Stomach smooth muscle (tissue), 2 donors: ENCODE data around the gene TCHHL1.
A peak's percentile ranks its signal among the peaks of the same experiment; 100 is the strongest.

Experiments used
- H3K27ac ChIP-seq: one replicate; pipeline ENCODE4 v1.7.0; 2013; ENCODE audit warnings: mild to moderate bottlenecking, low read length, inconsistent platforms
- H3K27me3 ChIP-seq, 2 donors: one replicate each; pipeline ENCODE4 v1.7.0; 2013; ENCODE audit warnings: low read length in 2 of 2; ENCODE audit not compliant: insufficient read depth in 2 of 2, control insufficient read depth in 1 of 2
- H3K36me3 ChIP-seq, 2 donors: one replicate each; pipeline ENCODE4 v1.7.0; 2013; ENCODE audit warnings: low read length in 2 of 2; ENCODE audit not compliant: control insufficient read depth in 2 of 2, insufficient read depth in 2 of 2
- H3K4me1 ChIP-seq: one replicate; pipeline ENCODE4 v1.7.0; 2013; ENCODE audit warnings: low read length; ENCODE audit not compliant: control insufficient read depth, insufficient read depth
- H3K4me3 ChIP-seq, 2 donors: one replicate each; pipeline ENCODE4 v1.7.0; 2013; ENCODE audit warnings: low read length in 2 of 2
- H3K9ac ChIP-seq, 2 donors: one replicate each; pipeline ENCODE4 v1.7.0; 2013; ENCODE audit warnings: low read length in 2 of 2, mild to moderate bottlenecking in 1 of 2
- H3K9me3 ChIP-seq, 2 donors: one replicate each; pipeline ENCODE4 v1.7.0; 2013; ENCODE audit warnings: low read length in 2 of 2; ENCODE audit not compliant: control insufficient read depth in 2 of 2
- donor health status: healthy.
- donor health status: Pancreatic carcinoma.

TCHHL1 gene

DNA sequence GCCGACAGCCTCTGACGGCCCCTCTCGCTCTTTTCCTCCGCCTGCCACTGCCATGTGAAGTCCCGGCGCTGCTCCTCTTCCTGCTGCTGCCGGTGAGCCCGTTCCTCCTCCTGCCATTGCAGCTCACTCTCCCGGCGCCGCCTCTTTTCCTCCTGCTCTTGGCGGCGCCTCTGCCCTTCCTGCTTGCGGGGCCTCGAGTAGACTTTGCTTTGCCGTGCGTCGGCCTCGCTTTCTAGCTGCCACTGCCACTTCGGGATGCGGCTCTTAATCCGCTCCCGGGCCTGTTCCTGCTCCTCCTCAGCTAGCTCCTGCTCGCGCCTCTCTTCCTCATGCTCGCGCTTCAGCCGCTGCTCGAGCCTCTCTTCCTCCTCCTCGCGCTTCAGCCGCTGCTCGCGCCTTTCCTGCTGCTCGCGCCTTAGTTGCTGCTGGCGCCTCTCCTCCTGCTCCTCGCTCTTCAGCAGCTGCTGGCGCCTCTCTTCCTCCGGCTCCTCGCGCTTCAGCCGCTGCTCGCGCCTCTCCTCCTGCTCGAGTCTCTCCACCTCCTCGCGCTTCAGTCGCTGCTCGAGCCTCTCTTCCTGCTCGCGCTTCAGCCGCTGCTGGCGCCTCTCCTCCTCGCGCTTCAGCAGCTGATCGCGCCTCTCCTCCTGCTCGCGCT, 22.1 kb upstream of the TCHHL1 start:
- Histone ChIP-seq H3K9me3 (peaks cover 0 to 12% of the 10 kb centered on the region in 2 donors), H3K4me1 (peaks cover 36% of the 10 kb centered on the region), H3K27me3 (peaks cover 80 to 86% of the 10 kb centered on the region in 2 donors), H3K27ac (no peak overlapping the region), H3K36me3 (no peaks in the 10 kb centered on the region), H3K9ac (no peak overlapping the region), H3K4me3 (peak overlapping the region; percentile 71 to 72)

DNA sequence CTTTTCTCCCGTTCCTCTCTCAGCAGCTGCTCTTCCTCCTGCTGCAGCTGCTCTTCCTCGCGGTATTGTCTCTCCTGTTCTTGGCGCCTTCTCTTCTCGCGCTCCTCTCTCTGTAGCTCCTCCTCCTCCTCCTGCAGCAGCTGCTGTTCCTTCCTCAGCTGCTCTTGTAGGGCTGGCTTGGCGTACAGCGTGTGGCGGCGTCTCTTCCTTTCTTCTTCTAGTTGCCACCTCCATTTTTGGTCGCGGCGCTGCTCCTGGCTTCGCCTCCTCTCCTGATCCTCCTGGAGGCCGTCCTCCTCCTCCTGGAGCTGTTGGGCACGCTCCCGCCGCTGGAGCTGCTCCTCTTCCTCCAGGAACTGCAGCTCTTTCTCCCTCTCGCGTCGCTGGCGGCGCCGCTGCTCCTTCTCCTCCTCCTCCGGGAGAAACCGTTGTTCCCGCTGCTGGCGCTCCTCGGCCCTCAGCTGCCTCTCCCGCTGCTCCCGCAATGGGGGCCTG, 21.5 kb upstream of the TCHHL1 start:
- H3K9me3 ChIP-seq, result peaks cover 0 to 12% of the 10 kb centered on the region in 2 donors
- peaks cover 82 to 85% of the 10 kb centered on the region in 2 donors for H3K27me3 ChIP-seq
- H3K4me3 ChIP-seq, result peak overlapping the region; percentile 71 to 72
- peaks cover 36% of the 10 kb centered on the region for H3K4me1 ChIP-seq
- no peak overlapping the region for H3K9ac ChIP-seq
- no peak overlapping the region for H3K27ac ChIP-seq
- H3K36me3 ChIP-seq, result no peaks in the 10 kb centered on the region

DNA sequence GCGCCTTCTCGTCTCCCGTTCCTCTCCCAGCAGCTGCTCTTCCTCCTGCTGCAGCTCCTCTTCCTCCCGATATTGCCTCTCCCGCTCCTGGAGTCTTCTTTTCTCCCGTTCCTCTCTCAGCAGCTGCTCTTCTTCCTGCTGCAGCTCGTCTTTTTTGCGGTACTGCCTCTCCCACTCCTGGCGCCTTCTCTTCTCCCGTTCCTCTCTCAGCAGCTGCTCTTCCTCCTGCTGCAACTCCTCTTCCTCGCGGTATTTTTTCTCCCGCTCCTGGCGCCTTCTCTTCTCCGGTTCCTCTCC, 21.1 kb upstream of the TCHHL1 start:
- Histone ChIP-seq H3K9me3 (peaks cover 0 to 12% of the 10 kb centered on the region in 2 donors), H3K36me3 (no peaks in the 10 kb centered on the region), H3K4me3 (peak overlapping the region; percentile 71 to 72), H3K27me3 (peaks cover 81 to 85% of the 10 kb centered on the region in 2 donors), H3K4me1 (peaks cover 36% of the 10 kb centered on the region), H3K27ac (no peak overlapping the region), H3K9ac (no peak overlapping the region)

DNA sequence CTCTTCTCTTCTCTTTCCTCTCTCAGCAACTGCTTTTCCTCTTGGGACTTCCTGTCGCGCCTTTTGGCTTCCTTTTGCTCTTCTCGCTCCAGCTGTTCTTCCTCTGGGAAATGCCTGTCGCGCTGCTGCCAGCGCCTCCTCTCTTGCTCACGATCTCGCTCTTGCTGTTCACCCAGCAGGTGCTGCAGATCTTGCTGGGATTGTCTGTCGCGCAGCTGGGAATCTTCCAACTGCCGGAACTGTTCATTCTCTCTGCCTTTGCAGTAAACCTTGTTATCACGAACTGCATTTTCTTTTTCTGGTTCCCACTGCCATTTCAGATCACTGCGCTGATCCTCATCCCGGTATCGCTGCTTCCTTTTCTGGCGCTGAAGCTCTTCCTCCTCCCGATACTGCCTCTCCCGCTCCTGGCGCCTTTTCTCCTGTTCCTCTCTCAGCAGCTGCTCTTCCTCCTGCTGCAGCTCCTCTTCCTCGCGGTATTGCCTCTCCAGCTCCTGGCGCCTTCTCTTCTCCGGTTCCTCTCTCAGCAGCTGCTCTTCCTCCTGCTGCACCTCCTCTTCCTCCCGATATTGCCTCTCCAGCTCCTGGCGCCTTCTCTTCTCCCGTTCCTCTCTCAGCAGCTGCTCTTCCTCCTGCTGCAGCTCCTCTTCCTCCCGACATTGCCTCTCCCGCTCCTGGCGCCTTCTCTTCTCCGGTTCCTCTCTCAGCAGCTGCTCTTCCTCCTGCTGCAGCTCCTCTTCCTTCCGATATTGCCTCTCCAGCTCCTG, 20.6 kb upstream of the TCHHL1 start:
- Histone ChIP-seq H3K9ac (no peak overlapping the region), H3K27ac (no peak overlapping the region), H3K36me3 (no peaks in the 10 kb centered on the region), H3K4me3 (peak overlapping the region; percentile 71 to 72), H3K4me1 (peaks cover 36% of the 10 kb centered on the region), H3K27me3 (peaks cover 80 to 84% of the 10 kb centered on the region in 2 donors), H3K9me3 (peaks cover 0 to 12% of the 10 kb centered on the region in 2 donors)

DNA sequence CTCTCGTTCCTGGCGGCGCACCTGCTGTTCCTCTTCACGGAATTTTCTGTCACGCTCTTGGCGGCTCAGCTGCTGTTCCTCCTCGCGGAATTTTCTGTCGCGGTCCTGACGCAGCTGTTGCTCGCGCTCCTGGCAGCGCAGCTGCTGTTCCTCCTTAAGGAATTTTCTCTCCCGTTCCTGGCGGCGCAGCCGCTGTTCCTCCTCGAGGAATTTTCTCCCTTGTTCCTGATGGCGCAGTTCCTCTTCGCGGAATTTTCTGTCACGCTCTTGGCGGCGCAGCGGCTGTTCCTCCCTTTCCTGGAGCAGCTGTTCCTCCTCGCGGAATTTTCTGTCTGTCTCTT, 20.0 kb upstream of the TCHHL1 start:
- Histone ChIP-seq H3K27ac (no peak overlapping the region), H3K27me3 (peaks cover 75 to 82% of the 10 kb centered on the region in 2 donors), H3K4me1 (peaks cover 36% of the 10 kb centered on the region), H3K9me3 (peaks cover 0 to 12% of the 10 kb centered on the region in 2 donors), H3K9ac (no peak overlapping the region), H3K4me3 (peak overlapping the region in 1 of 2 donors; percentile 35), H3K36me3 (no peaks in the 10 kb centered on the region)

DNA sequence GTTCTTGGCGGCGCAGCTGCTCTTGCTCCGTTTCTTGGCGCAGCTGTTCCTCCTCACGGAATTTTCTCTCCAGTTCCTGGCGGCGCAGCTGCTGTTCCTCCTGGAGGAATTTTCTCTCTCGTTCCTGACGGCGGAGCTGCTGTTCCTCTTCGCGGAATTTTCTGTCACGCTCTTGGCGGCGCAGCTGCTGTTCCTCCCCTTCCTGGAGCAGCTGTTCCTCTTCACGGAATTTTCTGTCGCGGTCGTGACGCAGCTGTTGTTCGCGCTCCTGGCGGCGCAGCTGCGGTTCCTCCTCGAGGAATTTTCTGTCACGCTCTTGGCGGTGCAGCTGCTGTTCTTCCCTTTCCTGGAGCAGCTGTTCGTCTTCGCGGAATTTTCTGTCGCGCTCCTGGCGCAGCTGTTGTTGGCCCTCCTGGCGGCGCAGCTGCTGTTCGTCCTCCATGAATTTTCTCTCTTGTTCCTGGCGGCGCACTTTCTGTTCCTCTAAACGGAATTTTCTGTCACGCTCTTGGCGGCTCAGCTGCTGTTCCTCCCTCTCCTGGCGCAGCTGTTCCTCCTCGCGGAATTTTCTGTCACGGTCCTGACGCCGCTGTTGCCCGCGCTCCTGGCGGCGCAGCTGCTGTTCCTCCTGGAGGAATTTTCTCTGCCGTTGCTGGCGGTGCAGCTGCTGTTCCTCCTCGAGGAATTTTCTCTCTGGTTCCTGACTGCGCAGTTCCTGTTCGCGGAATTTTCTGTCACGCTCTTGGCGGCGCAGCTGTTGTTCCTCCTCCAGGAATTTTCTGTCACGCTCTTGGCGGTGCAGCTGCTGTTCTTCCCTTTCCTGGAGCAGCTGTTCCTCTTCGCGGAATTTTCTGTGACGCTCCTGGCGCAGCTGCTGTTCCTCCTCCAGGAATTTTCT, 19.4 kb upstream of the TCHHL1 start:
- Histone ChIP-seq H3K9me3 (peaks cover 0 to 12% of the 10 kb centered on the region in 2 donors), H3K27ac (no peak overlapping the region), H3K4me1 (peaks cover 36% of the 10 kb centered on the region), H3K36me3 (no peaks in the 10 kb centered on the region), H3K9ac (no peak overlapping the region), H3K4me3 (peak overlapping the region in 1 of 2 donors; percentile 47), H3K27me3 (peaks cover 68 to 75% of the 10 kb centered on the region in 2 donors)

DNA sequence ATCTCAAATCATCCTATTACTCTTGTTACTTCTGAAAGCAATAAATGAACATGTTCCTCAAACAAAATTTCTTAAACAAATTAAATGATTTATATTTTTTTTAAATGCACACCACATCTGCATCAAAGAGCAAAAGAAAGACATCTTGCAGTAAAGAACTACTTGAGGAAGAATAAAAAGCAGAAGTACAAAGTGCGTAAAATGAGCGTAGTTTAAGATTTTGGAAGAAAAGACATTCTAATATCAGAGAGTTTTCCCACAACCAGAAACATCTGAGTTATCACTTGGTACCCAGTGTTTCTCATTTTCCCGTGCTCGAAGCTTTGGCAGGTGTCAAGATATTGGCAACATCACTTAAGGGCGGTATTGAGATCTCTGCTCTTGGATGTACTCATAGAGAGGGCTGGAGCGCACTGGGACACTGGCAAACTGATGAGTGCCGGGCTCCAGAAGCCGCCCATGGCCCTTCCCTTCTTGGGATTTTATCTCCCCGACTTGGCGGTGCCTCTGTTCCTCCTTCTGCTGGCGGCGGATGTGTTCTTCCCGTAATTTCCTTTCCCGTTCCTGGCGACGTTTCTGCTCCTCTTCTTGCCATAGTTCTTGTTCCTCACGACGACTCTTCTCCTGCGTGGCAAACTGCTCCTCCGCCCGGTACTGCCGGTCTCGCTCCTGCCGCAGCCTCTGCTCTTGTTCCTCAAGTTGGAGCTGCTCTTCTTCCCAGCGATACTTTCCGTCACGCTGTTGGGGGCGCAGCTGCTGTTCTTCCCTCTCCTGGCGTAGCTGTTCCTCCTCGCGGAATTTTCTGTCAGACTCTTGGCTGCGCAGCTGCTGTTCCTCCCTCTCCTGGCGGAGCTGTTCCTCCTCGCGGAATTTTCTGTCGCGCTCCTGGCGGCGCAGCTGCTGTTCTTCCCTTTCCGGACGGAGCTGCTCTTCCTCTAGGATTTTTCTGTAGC, 18.4 kb upstream of the TCHHL1 start:
- H3K9ac ChIP-seq, result no peak overlapping the region
- no peak overlapping the region for H3K27ac ChIP-seq
- peaks cover 32% of the 10 kb centered on the region for H3K4me1 ChIP-seq
- peaks cover 60 to 71% of the 10 kb centered on the region in 2 donors for H3K27me3 ChIP-seq
- peak overlapping the region in 1 of 2 donors; percentile 47 for H3K4me3 ChIP-seq
- H3K9me3 ChIP-seq, result peaks cover 0 to 12% of the 10 kb centered on the region in 2 donors
- no peaks in the 10 kb centered on the region for H3K36me3 ChIP-seq

DNA sequence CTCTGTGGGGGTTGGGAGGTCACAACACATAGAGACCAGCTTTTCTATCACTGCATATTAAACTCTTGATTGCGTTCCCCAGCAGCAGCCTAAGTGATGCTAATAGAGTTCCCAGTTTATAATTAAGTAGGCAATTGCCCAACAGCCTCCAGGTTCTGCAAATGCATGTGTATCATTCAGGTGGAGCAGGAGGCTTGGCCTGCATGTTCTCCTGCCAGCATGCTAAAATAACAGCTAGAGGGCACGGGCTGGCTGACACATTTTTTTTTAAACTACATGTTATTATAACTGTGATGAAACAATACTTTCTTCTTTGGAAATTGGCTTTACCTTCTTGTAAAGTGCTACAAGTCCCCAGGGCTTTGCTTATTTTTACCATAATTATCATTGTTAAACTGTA, 16.0 kb upstream of the TCHHL1 start:
- Histone ChIP-seq H3K9ac (no peak overlapping the region), H3K4me3 (no peak overlapping the region), H3K36me3 (no peaks in the 10 kb centered on the region), H3K4me1 (peaks cover 8% of the 10 kb centered on the region), H3K27me3 (peaks cover 50 to 55% of the 10 kb centered on the region in 2 donors), H3K9me3 (peaks cover 0 to 12% of the 10 kb centered on the region in 2 donors), H3K27ac (no peak overlapping the region)

DNA sequence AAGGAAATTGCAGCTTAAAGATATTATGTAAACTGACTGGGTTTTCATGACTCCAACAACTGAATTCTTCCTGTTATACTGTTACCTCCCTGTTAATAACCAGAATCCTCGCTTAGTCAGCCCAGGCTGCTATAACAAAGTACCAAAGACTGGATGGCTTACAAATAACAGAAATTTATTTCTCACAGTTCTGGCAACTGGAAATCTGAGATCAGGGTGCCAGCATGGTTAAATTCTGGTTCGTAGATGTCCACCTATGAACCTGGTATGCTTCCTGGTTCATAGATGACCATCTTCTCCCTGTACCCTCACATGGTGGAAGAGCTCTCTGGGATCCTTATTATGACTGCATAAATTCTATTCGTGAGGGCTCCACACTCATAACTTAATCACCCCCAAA, 8.1 kb upstream of the TCHHL1 start:
- Histone ChIP-seq H3K27ac (no peak overlapping the region), H3K27me3 (peaks cover 4 to 5% of the 10 kb centered on the region in 2 donors), H3K4me3 (no peak overlapping the region), H3K36me3 (no peaks in the 10 kb centered on the region), H3K4me1 (no peaks in the 10 kb centered on the region), H3K9me3 (peaks cover 0 to 13% of the 10 kb centered on the region in 2 donors), H3K9ac (no peak overlapping the region)

DNA sequence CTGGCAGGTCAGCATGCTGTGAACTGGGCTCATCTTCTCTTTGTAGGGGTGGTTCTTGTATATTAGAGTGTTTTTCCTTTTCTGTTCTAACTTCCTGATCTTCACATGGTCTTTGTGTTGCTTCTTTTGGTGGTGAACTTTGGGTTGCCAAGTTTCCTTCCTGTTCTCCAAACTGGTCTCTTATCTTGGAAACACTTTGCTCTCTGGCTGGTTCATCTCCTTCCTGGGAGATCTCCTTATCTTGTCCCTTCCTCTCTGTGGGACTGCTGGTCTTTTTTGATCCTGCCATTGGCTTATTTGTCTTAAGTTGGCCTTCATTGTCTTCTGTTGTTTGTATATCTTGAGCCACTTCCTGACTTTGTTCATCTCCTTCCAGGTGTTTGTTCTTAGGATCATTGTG, 2.1 kb downstream of the TCHHL1 start:
- Histone ChIP-seq H3K4me3 (no peak overlapping the region), H3K9ac (no peak overlapping the region), H3K27me3 (peaks cover 4 to 7% of the 10 kb centered on the region in 2 donors), H3K9me3 (no peaks in the 10 kb centered on the region), H3K36me3 (no peaks in the 10 kb centered on the region), H3K4me1 (no peaks in the 10 kb centered on the region), H3K27ac (no peak overlapping the region)
